K562 (cell line): ENCODE measurements around the gene B3GAT1. TPM values are rescaled to one million over a fixed set of nuclear protein-coding genes. Genes with fewer than 3 reads are reported as not detected.

Experiments used
- ATAC-seq: fragments of 200-7000 bp; cut with Tn5 transposase; 3 replicates; pipeline ENCODE4 v1.9.1; 2020; ENCODE audit warnings: moderate library complexity
- BruUV-seq: library from RNA; stranded (reverse); fragments of 400-500 nt; replicated peaks from 2 replicates; lab custom pipeline; 2021; lab: Mats Ljungman, UMichigan
- CTCF ChIA-PET: fragments of 300-600 bp; formaldehyde crosslinking; extraction: SDS; loops from one replicate; lab custom pipeline; 2021; ENCODE audit warnings: low intra/inter-chr PET ratio; lab: Yijun Ruan, JAX
- POLR2A ChIA-PET: fragments of 300-600, 350-650 bp; sonication (Branson Sonifier 250); formaldehyde crosslinking; extraction: SDS; loops from one replicate; lab custom pipeline; 2021; ENCODE audit warnings: antibody characterized with exemption, inconsistent platforms; lab: Yijun Ruan, JAX
- DNase-seq, 4 experiments: peaks; one replicate each; pipeline versions ENCODE4 v3.0.0 to v3.0.0-alpha.2; 2011 to 2018; ENCODE audit warnings: low spot score in 3 of 4, mixed read lengths in 3 of 4; ENCODE audit errors: extremely low read depth in 1 of 4
- FAIRE-seq: peaks from 2 replicates; lab custom pipeline; 2011; peaks lifted over from hg19 to GRCh38; lab: Jason Lieb, UNC
- H2AFZ ChIP-seq: 2 replicates; pipeline ENCODE4 v1.6.0; 2011; ENCODE audit warnings: low read depth, low read length, control low read depth, inconsistent platforms
- H3K27ac ChIP-seq: fragments of 200-600 bp; 3 replicates; pipeline ENCODE4 v1.8.0; 2011; ENCODE audit warnings: low read depth, mild to moderate bottlenecking, control low read depth, inconsistent platforms, low read length, moderate library complexity, mixed read lengths; ENCODE audit errors: extremely low read depth
- H3K27me3 ChIP-seq, 2 experiments: fragments of 300-600 bp in 1 of 2; 2 replicates in 1 of 2; 3 replicates in 1 of 2; pipeline versions ENCODE4 v1.6.0 to v1.8.0; 2011; ENCODE audit warnings: inconsistent platforms in 2 of 2, low read length in 2 of 2, mild to moderate bottlenecking in 1 of 2, mixed read lengths in 1 of 2, moderate library complexity in 1 of 2; ENCODE audit not compliant: control insufficient read depth in 2 of 2, insufficient read depth in 2 of 2
- H3K36me3 ChIP-seq: fragments of 300-600 bp; 3 replicates; pipeline ENCODE4 v1.8.0; 2011; ENCODE audit warnings: mild to moderate bottlenecking, low read length, inconsistent platforms; ENCODE audit not compliant: control insufficient read depth, insufficient read depth
- H3K4me1 ChIP-seq, 2 experiments: fragments of 200-600 bp in 1 of 2; replicated peaks in 1 of 2; 2 replicates in 1 of 2; 3 replicates in 1 of 2; pipeline versions ENCODE4 v1.5.1 to v1.8.0; 2011; ENCODE audit warnings: inconsistent platforms in 2 of 2, low read length in 2 of 2, mild to moderate bottlenecking in 1 of 2, mixed read lengths in 1 of 2, moderate library complexity in 1 of 2; ENCODE audit not compliant: control insufficient read depth in 2 of 2, insufficient read depth in 2 of 2
- H3K4me2 ChIP-seq: 2 replicates; pipeline ENCODE4 v1.6.1; 2011; ENCODE audit warnings: low read length, control low read depth, inconsistent platforms, mixed read lengths; ENCODE audit not compliant: insufficient read depth
- H3K4me3 ChIP-seq: fragments of 200-600 bp; sonication (generic), shearing (Covaris generic); 2 replicates; pipeline ENCODE4 v1.5.1; 2016; ENCODE audit warnings: control low read depth, inconsistent platforms
- H3K79me2 ChIP-seq: fragments of 200-600 bp; 3 replicates; pipeline ENCODE4 v1.8.0; 2011; ENCODE audit warnings: low read length, inconsistent platforms; ENCODE audit not compliant: control insufficient read depth, insufficient read depth
- H3K9ac ChIP-seq, 2 experiments: 2 replicates each; pipeline versions ENCODE4 v1.6.0 to v1.6.1; 2011; ENCODE audit warnings: low read depth in 2 of 2, low read length in 2 of 2, control low read depth in 1 of 2, inconsistent platforms in 1 of 2, mild to moderate bottlenecking in 1 of 2, mixed read lengths in 1 of 2; ENCODE audit not compliant: insufficient read depth in 1 of 2
- H3K9me1 ChIP-seq: one replicate; pipeline ENCODE4 v1.6.0; 2011; ENCODE audit warnings: inconsistent platforms, mild to moderate bottlenecking, low read length, moderate library complexity; ENCODE audit not compliant: control insufficient read depth, insufficient read depth
- H3K9me3 ChIP-seq: replicated peaks from 2 replicates; pipeline ENCODE4 v1.5.1; 2011; ENCODE audit warnings: low read depth, low read length, inconsistent platforms; ENCODE audit not compliant: control insufficient read depth, insufficient read depth
- H4K20me1 ChIP-seq: replicated peaks from 2 replicates; pipeline ENCODE4 v1.6.1; 2011; ENCODE audit warnings: low read length, inconsistent platforms, mixed read lengths; ENCODE audit not compliant: control insufficient read depth, insufficient read depth
- CHD2 ChIP-seq: IDR thresholded peaks from 2 replicates; pipeline ENCODE4 v1.6.1; 2011; ENCODE audit warnings: low read depth, low read length
- CREBBP ChIP-seq: IDR thresholded peaks from one replicate; pipeline ENCODE4 v1.6.1; 2012; ENCODE audit warnings: low read depth, mild to moderate bottlenecking, control low read depth, inconsistent platforms, low read length
- JUNB ChIP-seq: fragments of 450-650 bp; formaldehyde crosslinking; conservative IDR thresholded peaks from 2 replicates; pipeline ENCODE4 v1.4.0; 2020; ENCODE audit warnings: mild to moderate bottlenecking
- MTA2 ChIP-seq: fragments of 450-650 bp; IDR thresholded peaks from 2 replicates; pipeline ENCODE4 v1.6.1; 2016; ENCODE audit warnings: low read depth
- NFIC ChIP-seq: fragments of 450-650 bp; IDR thresholded peaks from 2 replicates; pipeline ENCODE4 v1.6.1; 2017; ENCODE audit warnings: mild to moderate bottlenecking, inconsistent platforms
- SMARCB1 ChIP-seq: IDR thresholded peaks from 2 replicates; pipeline ENCODE4 v1.6.1; 2011; ENCODE audit warnings: improper control_type of control experiment, low read depth; ENCODE audit not compliant: insufficient read length
- TAF1 ChIP-seq: IDR thresholded peaks from 2 replicates; pipeline ENCODE4 v1.6.1; 2011; ENCODE audit warnings: mild to moderate bottlenecking, low read length, moderate library complexity; ENCODE audit not compliant: insufficient read depth, control insufficient read depth, severe bottlenecking; ENCODE audit errors: extremely low read depth
- THAP12 ChIP-seq: fragments of 250-450 bp; sonication (Bioruptor Pico); IDR thresholded peaks from 2 replicates; pipeline ENCODE4 v1.9.0; 2021; ENCODE audit warnings: mild to moderate bottlenecking, inconsistent platforms
- ZNF589 ChIP-seq: fragments of 200-800 bp; sonication (Bioruptor generic); IDR thresholded peaks from 2 replicates; pipeline ENCODE4 v1.6.1; 2016; ENCODE audit warnings: low read depth, missing genetic modification characterization, missing compliant biosample characterization
- WGBS: fragments of 100-300 bp; shearing (Covaris generic); methylation state at CpG from one replicate; pipeline ENCODE4 v1.1.6; 2016; ENCODE audit warnings: low coverage, mixed read lengths; ENCODE audit not compliant: insufficient coverage; ENCODE audit errors: missing lambda C conversion rate; 5-methylcytosine and 5-hydroxymethylcytosine counted together
- in situ Hi-C: fragments of 300-500 bp; cut with MboI; formaldehyde crosslinking; loops from 4 replicates; pipeline ENCODE4 v1.15.0; 2018; ENCODE audit warnings: inconsistent platforms, mixed read lengths
- intact Hi-C: fragments of 100-400 bp; cut with micrococcal nuclease; formaldehyde crosslinking; loops from 2 replicates; pipeline ENCODE4 v1.14.2; 2022
- polyA plus RNA-seq, 8 experiments: library from polyadenylated mRNA; depleted of rRNA in 4 of 8; stranded (reverse) in 5 of 8; unstranded in 3 of 8; fragments of >200 nt; fragmentation: Nextera tagmentation in 2 of 8; fragmentation: Illumina TruSeq in 1 of 8; extraction: Ambion mirVana in 2 of 8; extraction: Trizol in 1 of 8; gene quantifications; 2 replicates each; pipeline versions ENCODE4 v1.2.1 to v1.2.3, GENCODE V29; 2011 to 2014; ENCODE audit warnings: inconsistent platforms in 1 of 8, missing spikeins in 1 of 8
- total RNA-seq, 7 experiments: library from RNA; depleted of rRNA in 6 of 7; stranded (reverse); fragments of >200 nt in 6 of 7; fragmentation: Illumina TruSeq in 2 of 7; extraction: Trizol in 2 of 7; gene quantifications; 2 replicates each; pipeline versions ENCODE4 v1.2.1 to v1.2.3, GENCODE V29; 2011 to 2021; ENCODE audit warnings: low replicate concordance in 1 of 7
- TF ChIP-seq, protein P1 (sequence below): sonication (generic); formaldehyde crosslinking; IDR thresholded peaks from 2 replicates; pipeline ENCODE4 v1.8.1; 2023; ENCODE audit warnings: mild to moderate bottlenecking, missing genetic modification reagents, moderate library complexity
- TF ChIP-seq, protein P2 (sequence below): fragments of 450-650 bp; IDR thresholded peaks from 2 replicates; pipeline ENCODE4 v1.6.1; 2016; ENCODE audit warnings: low read depth, mild to moderate bottlenecking, moderate library complexity

B3GAT1 gene
- total and polyA plus RNA-seq, 9 of the 15 experiments (the other 6 are each of a cell fraction or from before 2014, with no cell fraction given): 0.01 to 0.53 (median 0.14) TPM; not detected in 1

GRCh38 chr11:134385774-134386565 is 26.1 kb downstream of the B3GAT1 start:
- Histone ChIP-seq H3K4me3 (no peak overlapping the region), H3K9me3 (no peaks in the 10 kb centered on the region), H3K4me2 (no peak overlapping the region), H3K79me2 (no peaks in the 10 kb centered on the region), H3K27me3 (peaks cover 30 to 83% of the 10 kb centered on the region in 2 experiments), H4K20me1 (peaks cover 8% of the 10 kb centered on the region; the same call in 1 of the 2 replicates), H3K9me1 (peaks cover 6% of the 10 kb centered on the region), H3K27ac (no peak overlapping the region), H3K36me3 (no peaks in the 10 kb centered on the region), H3K9ac (no peak overlapping the region), H2AFZ (no peak overlapping the region), H3K4me1 (no peaks in the 10 kb centered on the region)
- BruUV-seq: no TSS peak
- ChIA-PET POLR2A (no interaction called here), CTCF (no interaction called here)
- TF ChIP-seq JUNB (CRISPR knock-in tag): no peak
- peak; percentile 53 for TF ChIP-seq NFIC
- FAIRE-seq (no peak), ATAC-seq (no peak), DNase-seq (no peak)
- in situ Hi-C loops (no loop called here), intact Hi-C loops (no loop called here)
- whole genome bisulfite sequencing: under 1% methylated on average over 20 of the region's 20 CpGs

DNA sequence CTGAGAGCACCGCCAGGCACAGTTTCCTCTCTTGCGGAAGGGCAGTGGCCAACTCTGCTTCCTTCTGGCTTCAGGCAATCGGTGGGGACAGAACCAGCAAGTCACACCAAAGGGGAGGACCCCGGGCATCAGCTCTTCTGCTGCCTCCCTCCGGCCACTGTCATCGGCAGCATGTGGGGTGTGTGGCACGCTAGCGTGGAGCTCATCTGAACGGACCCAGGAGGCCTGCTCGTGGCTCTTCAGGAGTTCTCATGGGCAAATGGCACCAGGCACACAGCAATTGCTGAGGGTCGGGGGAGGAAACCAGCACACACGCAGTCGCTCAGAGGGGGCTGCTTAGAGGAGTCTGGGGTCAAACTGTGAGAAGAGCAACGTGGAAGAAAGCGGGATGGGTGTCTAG is 26.9 kb downstream of the B3GAT1 start:
- Histone ChIP-seq H3K4me2 (no peak overlapping the region), H3K79me2 (no peaks in the 10 kb centered on the region), H3K4me1 (no peaks in the 10 kb centered on the region), H4K20me1 (peaks cover 4% of the 10 kb centered on the region; the same call in 1 of the 2 replicates), H3K9me3 (no peaks in the 10 kb centered on the region), H3K4me3 (no peak overlapping the region), H2AFZ (no peak overlapping the region), H3K9ac (no peak overlapping the region), H3K9me1 (peaks cover 6% of the 10 kb centered on the region), H3K27me3 (peaks cover 27 to 84% of the 10 kb centered on the region in 2 experiments), H3K36me3 (no peaks in the 10 kb centered on the region), H3K27ac (no peak overlapping the region)
- in situ Hi-C loops: no loop called here
- no peak for ATAC-seq
- intact Hi-C loops: no loop called here
- DNase-seq: no peak
- CTCF ChIA-PET: no interaction called here
- no peak for TF ChIP-seq CREBBP
- TF ChIP-seq, protein P1, sequence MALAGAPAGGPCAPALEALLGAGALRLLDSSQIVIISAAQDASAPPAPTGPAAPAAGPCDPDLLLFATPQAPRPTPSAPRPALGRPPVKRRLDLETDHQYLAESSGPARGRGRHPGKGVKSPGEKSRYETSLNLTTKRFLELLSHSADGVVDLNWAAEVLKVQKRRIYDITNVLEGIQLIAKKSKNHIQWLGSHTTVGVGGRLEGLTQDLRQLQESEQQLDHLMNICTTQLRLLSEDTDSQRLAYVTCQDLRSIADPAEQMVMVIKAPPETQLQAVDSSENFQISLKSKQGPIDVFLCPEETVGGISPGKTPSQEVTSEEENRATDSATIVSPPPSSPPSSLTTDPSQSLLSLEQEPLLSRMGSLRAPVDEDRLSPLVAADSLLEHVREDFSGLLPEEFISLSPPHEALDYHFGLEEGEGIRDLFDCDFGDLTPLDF: no peak
- TF ChIP-seq, protein P2, sequence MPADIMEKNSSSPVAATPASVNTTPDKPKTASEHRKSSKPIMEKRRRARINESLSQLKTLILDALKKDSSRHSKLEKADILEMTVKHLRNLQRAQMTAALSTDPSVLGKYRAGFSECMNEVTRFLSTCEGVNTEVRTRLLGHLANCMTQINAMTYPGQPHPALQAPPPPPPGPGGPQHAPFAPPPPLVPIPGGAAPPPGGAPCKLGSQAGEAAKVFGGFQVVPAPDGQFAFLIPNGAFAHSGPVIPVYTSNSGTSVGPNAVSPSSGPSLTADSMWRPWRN: no peak
- no peak for TF ChIP-seq ZNF589 (CRISPR knock-in tag)
- no peak for TF ChIP-seq THAP12
- no peak for TF ChIP-seq CHD2
- no peak for TF ChIP-seq TAF1
- TF ChIP-seq MTA2: no peak
- TF ChIP-seq SMARCB1: no peak
- no TSS peak for BruUV-seq
- FAIRE-seq: no peak
- WGBS: 20% methylated on average over 9 of the region's 15 CpGs
- POLR2A ChIA-PET: no interaction called here
